ENCODE results near the gene PACS2. TPM values are rescaled to one million over a fixed set of nuclear protein-coding genes. Genes with fewer than 3 reads are reported as not detected.

The PACS2 gene
- total RNA-seq, 3 donors from 2014 or later (not counting 1 experiment from before 2014, with no cell fraction given) = 58.4 to 76.5 (median 69.2) TPM

DNA sequence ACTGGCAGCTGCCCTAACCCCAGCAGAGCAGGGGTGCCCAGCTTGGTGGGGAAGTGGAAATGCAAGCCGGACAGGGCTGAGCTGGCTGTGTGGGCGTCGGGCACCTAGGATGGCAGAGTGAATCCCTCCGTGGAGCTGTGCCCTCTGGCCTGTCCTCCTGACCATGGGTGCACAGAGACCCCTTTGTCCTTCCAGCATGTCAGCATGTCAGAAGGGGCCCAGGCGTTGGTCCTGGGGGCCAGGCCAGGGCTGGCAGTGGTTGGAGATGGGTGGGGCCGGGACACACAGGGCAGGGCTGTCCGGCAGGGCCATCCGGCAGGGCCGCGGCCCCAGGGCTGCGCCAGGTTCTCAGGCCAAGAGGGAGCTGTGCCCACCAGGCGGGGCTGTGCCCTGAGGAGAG lies 75.0 kb downstream of the PACS2 start:
- Mint-ChIP-seq H3K36me3 (no peaks in the 10 kb centered on the region), H3K4me3 (no peak overlapping the region), H3K4me1 (peaks cover 8 to 13% of the 10 kb centered on the region in 2 donors), H3K27ac (no peak overlapping the region), H3K27me3 (ENCODE audit: low read depth in 2 of 2) (no peaks in the 10 kb centered on the region), H3K9me3 (no peaks in the 10 kb centered on the region)
- no peak for TF ChIP-seq CTCF (IDR thresholded peaks at IDR 0.05)
- no peak for DNase-seq
- Histone ChIP-seq H3K36me3 (ENCODE audit: control insufficient read depth, insufficient read depth, low read length) (no peaks in the 10 kb centered on the region), H3K4me1 (ENCODE audit: control insufficient read depth, insufficient read depth, low read length) (peaks cover 51% of the 10 kb centered on the region), H3K4me3 (ENCODE audit: low read length) (no peak overlapping the region), H3K27ac (ENCODE audit: low read length) (no peak overlapping the region), H3K27me3 (ENCODE audit: control insufficient read depth, insufficient read depth, low read length) (no peaks in the 10 kb centered on the region), H3K9me3 (ENCODE audit: control insufficient read depth, insufficient read depth, low read length) (no peaks in the 10 kb centered on the region)
- WGBS (ENCODE audit: insufficient coverage) = 88% methylated on average over 12 of the region's 12 CpGs
- intact Hi-C loops (cut with micrococcal nuclease) = no loop called here
- ATAC-seq = no peak

DNA sequence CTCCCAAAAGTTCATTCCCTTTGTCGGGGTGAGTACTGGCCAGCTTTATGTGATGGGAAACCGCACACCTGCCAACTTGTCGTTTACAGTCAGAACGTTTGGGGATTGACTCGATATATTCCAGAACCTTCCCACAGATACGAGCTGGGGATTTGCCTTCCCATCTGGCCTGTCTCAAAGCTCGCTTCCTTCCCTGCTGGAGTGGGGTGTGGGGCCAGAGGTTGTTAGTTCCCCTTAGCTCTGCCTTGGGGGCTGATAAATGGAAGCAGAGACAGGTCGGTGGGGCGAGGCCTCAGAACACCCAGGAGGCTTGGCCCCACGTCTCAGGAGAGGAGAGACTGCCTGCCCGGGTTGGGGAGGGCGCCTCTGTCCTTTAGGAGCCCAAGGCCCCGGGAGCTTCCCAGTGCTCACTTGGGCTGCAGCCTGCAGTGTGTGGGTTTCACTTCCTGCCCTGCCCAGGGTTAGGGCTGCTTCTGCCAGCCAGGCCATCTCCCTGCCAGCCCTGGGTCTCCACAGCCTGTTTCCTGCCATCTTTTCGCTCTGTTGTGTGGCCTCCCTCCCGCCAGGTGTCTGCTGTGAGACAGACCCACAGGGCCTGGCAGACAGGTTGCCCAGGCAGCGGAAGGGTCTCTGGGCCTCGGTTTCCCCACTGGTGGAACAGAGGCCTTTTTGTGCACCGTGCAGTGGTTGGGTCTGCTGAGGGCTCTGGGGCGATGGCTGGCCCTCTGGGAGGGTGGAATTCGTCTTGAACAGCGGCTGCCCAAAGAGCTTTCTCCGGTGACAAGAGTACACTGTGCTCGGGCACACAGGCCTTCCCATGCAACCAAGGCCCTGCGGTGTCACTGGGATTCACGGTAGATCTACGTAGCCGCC lies 75.7 kb downstream of the PACS2 start:
- intact Hi-C loops (cut with micrococcal nuclease) = no loop called here
- Histone ChIP-seq H3K4me1 (ENCODE audit: control insufficient read depth, insufficient read depth, low read length) (peaks cover 58% of the 10 kb centered on the region), H3K4me3 (ENCODE audit: low read length) (no peak overlapping the region), H3K27me3 (ENCODE audit: control insufficient read depth, insufficient read depth, low read length) (no peaks in the 10 kb centered on the region), H3K36me3 (ENCODE audit: control insufficient read depth, insufficient read depth, low read length) (no peaks in the 10 kb centered on the region), H3K9me3 (ENCODE audit: control insufficient read depth, insufficient read depth, low read length) (no peaks in the 10 kb centered on the region), H3K27ac (ENCODE audit: low read length) (peak overlapping the region; percentile 37)
- no peak for DNase-seq
- 53% methylated on average over 27 of the region's 27 CpGs for WGBS (ENCODE audit: insufficient coverage)
- Mint-ChIP-seq H3K36me3 (no peaks in the 10 kb centered on the region), H3K27ac (peak overlapping the region in 1 of 2 donors; percentile 66), H3K27me3 (ENCODE audit: low read depth in 2 of 2) (no peaks in the 10 kb centered on the region), H3K4me3 (no peak overlapping the region), H3K9me3 (no peaks in the 10 kb centered on the region), H3K4me1 (peaks cover 8 to 20% of the 10 kb centered on the region in 2 donors)
- TF ChIP-seq CTCF (IDR thresholded peaks at IDR 0.05) = no peak
- ATAC-seq = peak in 1 of 3 donors; percentile 39

DNA sequence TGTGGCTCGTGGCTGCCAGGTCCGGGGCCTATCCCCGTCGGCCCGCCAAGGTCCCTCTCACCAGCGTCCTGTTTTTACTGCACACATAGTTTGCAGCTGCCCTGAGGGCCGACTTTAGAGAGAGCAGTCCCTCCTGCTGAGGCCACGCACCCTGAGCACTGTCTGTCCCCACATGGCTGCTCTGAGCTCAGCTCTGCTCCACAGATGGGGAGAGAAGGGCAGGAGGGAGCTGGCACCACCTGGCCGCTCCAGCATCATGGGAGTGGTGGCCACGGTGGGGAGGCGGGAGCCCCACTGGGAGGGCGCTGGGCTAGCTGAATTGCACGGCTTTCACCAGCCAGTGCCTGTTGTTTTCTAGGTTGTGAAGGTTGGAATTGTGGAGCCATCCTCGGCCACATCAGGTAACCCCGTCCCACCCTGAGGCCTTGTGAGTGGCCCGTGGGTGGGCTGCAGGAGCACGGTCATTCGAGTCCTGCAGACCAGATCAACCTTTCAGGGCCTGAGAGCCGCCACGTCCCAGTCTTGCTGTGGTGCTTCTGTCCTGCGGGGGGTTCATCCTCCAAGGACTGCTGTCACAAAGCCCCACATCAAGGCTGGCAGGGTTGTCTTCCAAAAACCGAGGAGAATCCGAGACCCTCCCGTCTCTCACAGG lies 76.4 kb downstream of the PACS2 start:
- peak overlapping the region in 1 of 2 donors; percentile 66 for H3K27ac Mint-ChIP-seq
- H3K4me3 Mint-ChIP-seq = no peak overlapping the region

More for the DNA sequence above, 76.4 kb downstream of the PACS2 start:
- Histone ChIP-seq H3K4me1 (ENCODE audit: control insufficient read depth, insufficient read depth, low read length) (peaks cover 66% of the 10 kb centered on the region), H3K9me3 (ENCODE audit: control insufficient read depth, insufficient read depth, low read length) (no peaks in the 10 kb centered on the region), H3K27ac (ENCODE audit: low read length) (peak overlapping the region; percentile 37), H3K36me3 (ENCODE audit: control insufficient read depth, insufficient read depth, low read length) (no peaks in the 10 kb centered on the region), H3K4me3 (ENCODE audit: low read length) (no peak overlapping the region), H3K27me3 (ENCODE audit: control insufficient read depth, insufficient read depth, low read length) (no peaks in the 10 kb centered on the region)
- intact Hi-C loops (cut with micrococcal nuclease) = no loop called here
- no peaks in the 10 kb centered on the region for H3K27me3 Mint-ChIP-seq (ENCODE audit: low read depth in 2 of 2)
- no peaks in the 10 kb centered on the region for H3K9me3 Mint-ChIP-seq
- TF ChIP-seq CTCF (IDR thresholded peaks at IDR 0.05) = no peak
- DNase-seq (no peak), ATAC-seq (no peak)
- WGBS (ENCODE audit: insufficient coverage) = 92% methylated on average over 24 of the region's 24 CpGs
- peaks cover 8 to 28% of the 10 kb centered on the region in 2 donors for H3K4me1 Mint-ChIP-seq
- no peaks in the 10 kb centered on the region for H3K36me3 Mint-ChIP-seq
